ENCODE measurements around the gene IREB2. TPM values are rescaled to one million over a fixed set of nuclear protein-coding genes. Genes with fewer than 3 reads are reported as not detected.

Gene IREB2
- total RNA-seq, 1 experiment from 2014 or later = 89.5 TPM

- TF ChIP-seq, protein P1, sequence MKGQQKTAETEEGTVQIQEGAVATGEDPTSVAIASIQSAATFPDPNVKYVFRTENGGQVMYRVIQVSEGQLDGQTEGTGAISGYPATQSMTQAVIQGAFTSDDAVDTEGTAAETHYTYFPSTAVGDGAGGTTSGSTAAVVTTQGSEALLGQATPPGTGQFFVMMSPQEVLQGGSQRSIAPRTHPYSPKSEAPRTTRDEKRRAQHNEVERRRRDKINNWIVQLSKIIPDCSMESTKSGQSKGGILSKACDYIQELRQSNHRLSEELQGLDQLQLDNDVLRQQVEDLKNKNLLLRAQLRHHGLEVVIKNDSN (CRISPR knock-in tag; IDR thresholded peaks at IDR 0.05) = no peak
- TF ChIP-seq ZNF317 (CRISPR knock-in tag; IDR thresholded peaks at IDR 0.05; ENCODE audit: borderline replicate concordance, low read depth) (no peak), ZNF232 (CRISPR knock-in tag; IDR thresholded peaks at IDR 0.05) (no peak), ZBTB21 (CRISPR knock-in tag; IDR thresholded peaks at IDR 0.05; ENCODE audit: borderline replicate concordance) (no peak), ZNF532 (CRISPR knock-in tag; IDR thresholded peaks at IDR 0.05; ENCODE audit: borderline replicate concordance) (no peak), MYBL2 (CRISPR knock-in tag; IDR thresholded peaks at IDR 0.05) (no peak), FOXK1 (CRISPR knock-in tag; IDR thresholded peaks at IDR 0.05) (no peak), KAT7 (CRISPR knock-in tag; IDR thresholded peaks at IDR 0.05; ENCODE audit: borderline replicate concordance) (no peak), GTF2I (CRISPR knock-in tag; conservative IDR thresholded peaks at IDR 0.05) (no peak), TEAD1 (CRISPR knock-in tag; IDR thresholded peaks at IDR 0.05) (no peak), JUN (CRISPR knock-in tag; IDR thresholded peaks at IDR 0.05) (no peak), ATF2 (CRISPR knock-in tag; IDR thresholded peaks at IDR 0.05; ENCODE audit: borderline replicate concordance, low read depth) (no peak)
- TF ChIP-seq, protein P2, sequence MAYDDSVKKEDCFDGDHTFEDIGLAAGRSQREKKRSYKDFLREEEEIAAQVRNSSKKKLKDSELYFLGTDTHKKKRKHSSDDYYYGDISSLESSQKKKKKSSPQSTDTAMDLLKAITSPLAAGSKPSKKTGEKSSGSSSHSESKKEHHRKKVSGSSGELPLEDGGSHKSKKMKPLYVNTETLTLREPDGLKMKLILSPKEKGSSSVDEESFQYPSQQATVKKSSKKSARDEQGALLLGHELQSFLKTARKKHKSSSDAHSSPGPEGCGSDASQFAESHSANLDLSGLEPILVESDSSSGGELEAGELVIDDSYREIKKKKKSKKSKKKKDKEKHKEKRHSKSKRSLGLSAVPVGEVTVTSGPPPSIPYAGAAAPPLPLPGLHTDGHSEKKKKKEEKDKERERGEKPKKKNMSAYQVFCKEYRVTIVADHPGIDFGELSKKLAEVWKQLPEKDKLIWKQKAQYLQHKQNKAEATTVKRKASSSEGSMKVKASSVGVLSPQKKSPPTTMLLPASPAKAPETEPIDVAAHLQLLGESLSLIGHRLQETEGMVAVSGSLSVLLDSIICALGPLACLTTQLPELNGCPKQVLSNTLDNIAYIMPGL (CRISPR knock-in tag; IDR thresholded peaks at IDR 0.05) = no peak
- TF ChIP-seq, protein P3, sequence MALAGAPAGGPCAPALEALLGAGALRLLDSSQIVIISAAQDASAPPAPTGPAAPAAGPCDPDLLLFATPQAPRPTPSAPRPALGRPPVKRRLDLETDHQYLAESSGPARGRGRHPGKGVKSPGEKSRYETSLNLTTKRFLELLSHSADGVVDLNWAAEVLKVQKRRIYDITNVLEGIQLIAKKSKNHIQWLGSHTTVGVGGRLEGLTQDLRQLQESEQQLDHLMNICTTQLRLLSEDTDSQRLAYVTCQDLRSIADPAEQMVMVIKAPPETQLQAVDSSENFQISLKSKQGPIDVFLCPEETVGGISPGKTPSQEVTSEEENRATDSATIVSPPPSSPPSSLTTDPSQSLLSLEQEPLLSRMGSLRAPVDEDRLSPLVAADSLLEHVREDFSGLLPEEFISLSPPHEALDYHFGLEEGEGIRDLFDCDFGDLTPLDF (CRISPR knock-in tag; IDR thresholded peaks at IDR 0.05) = no peak
- TF ChIP-seq, protein P4, sequence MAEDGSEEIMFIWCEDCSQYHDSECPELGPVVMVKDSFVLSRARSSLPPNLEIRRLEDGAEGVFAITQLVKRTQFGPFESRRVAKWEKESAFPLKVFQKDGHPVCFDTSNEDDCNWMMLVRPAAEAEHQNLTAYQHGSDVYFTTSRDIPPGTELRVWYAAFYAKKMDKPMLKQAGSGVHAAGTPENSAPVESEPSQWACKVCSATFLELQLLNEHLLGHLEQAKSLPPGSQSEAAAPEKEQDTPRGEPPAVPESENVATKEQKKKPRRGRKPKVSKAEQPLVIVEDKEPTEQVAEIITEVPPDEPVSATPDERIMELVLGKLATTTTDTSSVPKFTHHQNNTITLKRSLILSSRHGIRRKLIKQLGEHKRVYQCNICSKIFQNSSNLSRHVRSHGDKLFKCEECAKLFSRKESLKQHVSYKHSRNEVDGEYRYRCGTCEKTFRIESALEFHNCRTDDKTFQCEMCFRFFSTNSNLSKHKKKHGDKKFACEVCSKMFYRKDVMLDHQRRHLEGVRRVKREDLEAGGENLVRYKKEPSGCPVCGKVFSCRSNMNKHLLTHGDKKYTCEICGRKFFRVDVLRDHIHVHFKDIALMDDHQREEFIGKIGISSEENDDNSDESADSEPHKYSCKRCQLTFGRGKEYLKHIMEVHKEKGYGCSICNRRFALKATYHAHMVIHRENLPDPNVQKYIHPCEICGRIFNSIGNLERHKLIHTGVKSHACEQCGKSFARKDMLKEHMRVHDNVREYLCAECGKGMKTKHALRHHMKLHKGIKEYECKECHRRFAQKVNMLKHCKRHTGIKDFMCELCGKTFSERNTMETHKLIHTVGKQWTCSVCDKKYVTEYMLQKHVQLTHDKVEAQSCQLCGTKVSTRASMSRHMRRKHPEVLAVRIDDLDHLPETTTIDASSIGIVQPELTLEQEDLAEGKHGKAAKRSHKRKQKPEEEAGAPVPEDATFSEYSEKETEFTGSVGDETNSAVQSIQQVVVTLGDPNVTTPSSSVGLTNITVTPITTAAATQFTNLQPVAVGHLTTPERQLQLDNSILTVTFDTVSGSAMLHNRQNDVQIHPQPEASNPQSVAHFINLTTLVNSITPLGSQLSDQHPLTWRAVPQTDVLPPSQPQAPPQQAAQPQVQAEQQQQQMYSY (CRISPR knock-in tag; IDR thresholded peaks at IDR 0.05) = no peak
- Mint-ChIP-seq H3K9me3 (no peaks in the 10 kb centered on the region; the same call in 1 of the 2 replicates), H3K27ac (peak overlapping the region; percentile 67), H3K27me3 (ENCODE audit: low read depth) (no peaks in the 10 kb centered on the region), H3K4me1 (peaks cover 46% of the 10 kb centered on the region), H3K36me3 (peaks cover 2% of the 10 kb centered on the region), H3K4me3 (peak overlapping the region; percentile 15; the same call in 1 of the 2 replicates)
- ChIA-PET POLR2A (no interaction called here), CTCF (no interaction called here)
- ATAC-seq (no peak), DNase-seq (ENCODE audit: low spot score) (no peak)
Observed at GRCh38 chr15:78453447-78453846, 15.4 kb downstream of the IREB2 start.

Data from WTC11 (cell line).